Chondrocyte (in vitro differentiated cells): ENCODE results near the gene SCAF8. TPM values are rescaled to one million over a fixed set of nuclear protein-coding genes. Genes with fewer than 3 reads are reported as not detected.

ENCODE experiments used
- DNase-seq: peaks from one replicate; pipeline ENCODE4 v3.0.0; 2021; ENCODE audit warnings: mixed read lengths, low spot score
- H3K27ac Mint-ChIP-seq: one replicate; pipeline ENCODE4 v1.8.0; 2021; ENCODE audit warnings: mild to moderate bottlenecking, moderate library complexity, mixed read lengths; ENCODE audit not compliant: unreplicated experiment
- H3K27me3 Mint-ChIP-seq: 2 replicates; pipeline ENCODE4 v1.8.0; 2021; ENCODE audit warnings: low read depth, mixed read lengths
- H3K36me3 Mint-ChIP-seq: 2 replicates; pipeline ENCODE4 v1.8.0; 2021; ENCODE audit warnings: low read depth, mixed read lengths
- H3K4me1 Mint-ChIP-seq: 2 replicates; pipeline ENCODE4 v1.8.0; 2021; ENCODE audit warnings: low read depth, mild to moderate bottlenecking, mixed read lengths
- H3K4me3 Mint-ChIP-seq: one replicate; pipeline ENCODE4 v1.8.0; 2021; ENCODE audit warnings: mild to moderate bottlenecking, moderate library complexity, mixed read lengths; ENCODE audit not compliant: unreplicated experiment
- H3K9me3 Mint-ChIP-seq: 2 replicates; pipeline ENCODE4 v1.8.0; 2021; ENCODE audit warnings: low read depth, mixed read lengths
- microRNA-seq: library from miRNA; unstranded; fragments of <30 nt; microRNA quantifications from one replicate; pipeline ENCODE4 v1.2.0, GENCODE V29; 2020; ENCODE audit warnings: borderline number of aligned reads
- total RNA-seq: library from RNA; stranded (reverse); gene quantifications from 3 replicates; pipeline ENCODE4 v1.2.1, GENCODE V29; 2021
- TF ChIP-seq, protein P1 (sequence below): fragments of 200-600 bp; sonication (generic); IDR thresholded peaks from 2 replicates; pipeline ENCODE4 v1.5.0; 2021; ENCODE audit warnings: antibody characterized with exemption, mild to moderate bottlenecking, moderate library complexity

The SCAF8 gene
- total RNA-seq, 1 donor from 2014 or later: 36.3 TPM

DNA sequence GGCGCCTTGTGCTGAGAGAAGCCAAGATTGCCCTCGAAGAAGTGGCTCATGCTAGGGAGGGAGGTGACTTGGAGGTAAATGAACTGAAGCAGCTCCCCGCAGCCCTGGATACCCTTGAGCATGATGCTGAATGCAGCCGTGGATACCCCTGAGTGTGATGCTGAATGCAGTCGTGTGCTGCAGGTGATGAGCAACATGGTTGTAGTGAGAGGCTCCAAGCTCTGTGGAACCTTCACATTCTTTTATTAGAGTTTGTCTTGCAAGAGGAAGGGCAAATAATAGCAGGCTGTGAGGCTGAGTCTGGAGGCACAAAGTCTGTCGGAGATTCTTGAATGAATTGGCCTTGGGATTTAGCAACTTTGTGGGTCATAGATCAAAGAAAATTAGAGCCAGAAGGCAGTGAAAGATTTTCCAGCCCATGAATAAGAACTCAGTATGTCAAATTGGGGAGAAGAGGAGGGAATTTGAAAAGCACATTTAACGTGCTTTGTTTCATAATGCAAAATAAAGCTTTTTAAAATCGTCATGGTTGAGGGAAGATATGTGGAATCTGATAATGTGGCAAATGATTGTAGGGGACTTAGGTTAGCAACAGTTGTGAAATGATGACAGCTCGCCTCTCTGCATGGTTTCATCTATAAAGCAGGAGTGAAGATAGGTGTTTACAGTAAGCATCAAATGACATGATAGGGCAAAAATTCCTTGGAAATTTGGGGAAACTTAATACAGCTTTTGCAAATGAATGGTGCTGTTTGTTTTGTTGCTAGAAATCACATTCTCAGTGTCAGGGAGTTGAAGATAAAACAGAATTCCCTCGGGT is 141.8 kb downstream of the SCAF8 start:
- peaks cover 12% of the 10 kb centered on the region for H3K4me1 Mint-ChIP-seq
- no peak for DNase-seq
- H3K9me3 Mint-ChIP-seq: no peaks in the 10 kb centered on the region
- H3K36me3 Mint-ChIP-seq: no peaks in the 10 kb centered on the region
- H3K4me3 Mint-ChIP-seq: no peak overlapping the region
- no peak overlapping the region for H3K27ac Mint-ChIP-seq
- no peaks in the 10 kb centered on the region for H3K27me3 Mint-ChIP-seq
- TF ChIP-seq, protein P1, sequence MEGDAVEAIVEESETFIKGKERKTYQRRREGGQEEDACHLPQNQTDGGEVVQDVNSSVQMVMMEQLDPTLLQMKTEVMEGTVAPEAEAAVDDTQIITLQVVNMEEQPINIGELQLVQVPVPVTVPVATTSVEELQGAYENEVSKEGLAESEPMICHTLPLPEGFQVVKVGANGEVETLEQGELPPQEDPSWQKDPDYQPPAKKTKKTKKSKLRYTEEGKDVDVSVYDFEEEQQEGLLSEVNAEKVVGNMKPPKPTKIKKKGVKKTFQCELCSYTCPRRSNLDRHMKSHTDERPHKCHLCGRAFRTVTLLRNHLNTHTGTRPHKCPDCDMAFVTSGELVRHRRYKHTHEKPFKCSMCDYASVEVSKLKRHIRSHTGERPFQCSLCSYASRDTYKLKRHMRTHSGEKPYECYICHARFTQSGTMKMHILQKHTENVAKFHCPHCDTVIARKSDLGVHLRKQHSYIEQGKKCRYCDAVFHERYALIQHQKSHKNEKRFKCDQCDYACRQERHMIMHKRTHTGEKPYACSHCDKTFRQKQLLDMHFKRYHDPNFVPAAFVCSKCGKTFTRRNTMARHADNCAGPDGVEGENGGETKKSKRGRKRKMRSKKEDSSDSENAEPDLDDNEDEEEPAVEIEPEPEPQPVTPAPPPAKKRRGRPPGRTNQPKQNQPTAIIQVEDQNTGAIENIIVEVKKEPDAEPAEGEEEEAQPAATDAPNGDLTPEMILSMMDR: no peak

DNA sequence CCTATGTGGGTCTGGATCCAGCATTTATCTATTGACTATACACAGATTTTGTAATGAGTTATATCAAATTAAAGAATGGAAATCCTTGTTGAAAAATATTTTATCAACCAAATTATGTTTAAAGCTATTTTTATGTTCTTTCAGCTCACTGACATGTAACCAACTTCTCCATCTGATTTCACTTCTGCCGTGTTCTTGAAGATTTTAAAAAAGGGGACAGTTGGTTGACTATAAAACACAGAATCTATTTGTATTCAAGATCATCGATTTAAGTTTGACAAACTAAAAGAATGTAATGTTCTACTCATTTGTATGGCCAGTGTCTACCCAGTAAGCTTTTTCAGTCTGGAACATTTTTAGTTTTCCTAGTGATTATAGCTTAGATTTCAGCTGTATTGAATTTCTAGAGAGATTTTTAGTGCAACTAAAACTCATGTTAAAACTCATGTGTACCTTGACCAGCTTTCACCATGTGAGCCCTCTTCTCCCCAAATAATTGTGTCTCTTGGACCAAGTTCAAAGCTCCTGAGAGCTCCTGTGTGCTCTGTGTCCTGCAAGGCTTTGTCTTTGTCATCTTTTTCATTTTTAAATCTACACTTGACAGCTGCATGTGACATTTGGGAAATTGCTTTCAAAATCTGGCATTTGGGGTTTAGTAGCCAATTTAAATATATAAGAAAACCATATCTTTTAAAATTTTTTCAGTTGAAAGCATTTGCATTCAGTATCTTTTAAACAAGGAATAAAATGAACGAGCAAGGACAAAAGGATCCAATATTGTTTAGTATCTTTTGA is 143.5 kb downstream of the SCAF8 start:
- TF ChIP-seq, protein P1: no peak
- no peak overlapping the region for H3K27ac Mint-ChIP-seq
- no peaks in the 10 kb centered on the region for H3K9me3 Mint-ChIP-seq
- no peak for DNase-seq
- H3K36me3 Mint-ChIP-seq: no peaks in the 10 kb centered on the region
- peaks cover 12% of the 10 kb centered on the region for H3K4me1 Mint-ChIP-seq
- H3K27me3 Mint-ChIP-seq: no peaks in the 10 kb centered on the region
- H3K4me3 Mint-ChIP-seq: no peak overlapping the region

DNA sequence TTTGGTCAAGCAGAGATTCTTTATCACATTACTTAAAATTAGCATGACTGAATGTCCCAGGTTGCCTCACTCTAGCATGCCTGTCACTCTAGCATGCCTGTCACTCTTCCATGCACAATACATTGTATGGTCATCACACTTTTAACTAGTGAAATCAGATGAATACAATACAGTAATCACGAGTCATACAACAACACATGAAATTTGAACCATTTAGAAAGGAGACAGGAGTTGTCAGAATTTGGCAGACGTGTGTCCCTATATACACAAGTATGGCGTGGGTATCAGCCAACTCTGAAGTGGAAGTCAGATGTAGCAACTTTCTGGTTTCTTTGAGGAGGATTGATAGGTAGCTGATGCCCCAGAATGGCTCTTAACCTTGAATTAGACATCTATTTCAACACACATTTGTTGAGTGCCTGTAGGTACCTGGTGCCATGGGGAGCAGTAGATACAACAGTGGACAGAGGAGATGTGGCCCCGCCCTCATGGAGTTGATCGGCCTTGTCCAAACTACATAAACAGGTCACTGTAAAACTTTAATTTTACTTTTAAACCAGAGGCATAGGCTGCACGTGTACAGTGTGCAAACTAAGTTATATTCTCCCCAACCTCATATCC is 145.8 kb downstream of the SCAF8 start:
- no peak for DNase-seq
- no peaks in the 10 kb centered on the region for H3K9me3 Mint-ChIP-seq
- TF ChIP-seq, protein P1: no peak
- H3K27ac Mint-ChIP-seq: no peak overlapping the region
- peaks cover 12% of the 10 kb centered on the region for H3K4me1 Mint-ChIP-seq
- H3K4me3 Mint-ChIP-seq: no peak overlapping the region
- H3K36me3 Mint-ChIP-seq: peaks cover 2% of the 10 kb centered on the region
- H3K27me3 Mint-ChIP-seq: no peaks in the 10 kb centered on the region

DNA sequence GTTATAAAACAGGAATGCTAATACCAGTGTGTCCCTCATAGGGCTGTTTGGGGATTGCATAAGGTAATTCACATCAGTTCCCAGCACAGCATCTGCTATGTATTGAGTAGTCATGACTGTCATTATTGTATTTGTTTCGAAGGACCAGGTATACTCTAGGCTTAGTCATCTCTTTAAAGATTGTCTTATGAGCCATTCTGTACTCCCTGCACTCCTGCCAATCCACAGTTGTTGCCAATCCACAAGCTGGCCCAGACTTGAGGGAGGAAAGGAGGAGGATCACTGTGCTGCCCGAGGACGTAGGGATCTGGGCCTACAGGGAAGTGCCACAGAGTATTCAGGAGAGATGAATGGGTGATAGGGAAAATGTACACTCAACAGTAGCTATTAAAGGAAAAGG is 148.9 kb downstream of the SCAF8 start:
- Mint-ChIP-seq H3K27ac (no peak overlapping the region), H3K9me3 (no peaks in the 10 kb centered on the region), H3K4me1 (no peaks in the 10 kb centered on the region), H3K27me3 (no peaks in the 10 kb centered on the region), H3K36me3 (peaks cover 4% of the 10 kb centered on the region), H3K4me3 (no peak overlapping the region)
- TF ChIP-seq, protein P1: no peak
- DNase-seq: no peak

Small RNA genes lying within 50 kb of the gene (microRNA-seq; reads per million reads assigned to microRNA genes)
- not detected for gene MIR1273C

Other genes starting within 250 kb of the SCAF8 start
- gene CNKSR3, start 222.7 kb upstream of the SCAF8 start, total RNA-seq: 11.5 to 14.2 TPM (median 12.8 TPM) in 3 replicates